Pericardium fibroblast (primary cell): ENCODE measurements around the gene ZNF441. TPM values are rescaled to one million over a fixed set of nuclear protein-coding genes. Genes with fewer than 3 reads are reported as not detected.

Source experiments
- total RNA-seq: library from RNA; depleted of rRNA; stranded (reverse); fragments of >200 nt; gene quantifications from 2 replicates; pipeline ENCODE4 v1.2.3, GENCODE V29; 2015

The ZNF441 gene
- total RNA-seq, result 2.0 and 3.7 TPM in 2 replicates

GRCh38 chr19:11766597-11767591, at the start of gene ZNF441:
ZNF441 (plus strand) TSS chr19:11767000; CDS start chr19:11767194, 194 bp downstream.

DNA sequence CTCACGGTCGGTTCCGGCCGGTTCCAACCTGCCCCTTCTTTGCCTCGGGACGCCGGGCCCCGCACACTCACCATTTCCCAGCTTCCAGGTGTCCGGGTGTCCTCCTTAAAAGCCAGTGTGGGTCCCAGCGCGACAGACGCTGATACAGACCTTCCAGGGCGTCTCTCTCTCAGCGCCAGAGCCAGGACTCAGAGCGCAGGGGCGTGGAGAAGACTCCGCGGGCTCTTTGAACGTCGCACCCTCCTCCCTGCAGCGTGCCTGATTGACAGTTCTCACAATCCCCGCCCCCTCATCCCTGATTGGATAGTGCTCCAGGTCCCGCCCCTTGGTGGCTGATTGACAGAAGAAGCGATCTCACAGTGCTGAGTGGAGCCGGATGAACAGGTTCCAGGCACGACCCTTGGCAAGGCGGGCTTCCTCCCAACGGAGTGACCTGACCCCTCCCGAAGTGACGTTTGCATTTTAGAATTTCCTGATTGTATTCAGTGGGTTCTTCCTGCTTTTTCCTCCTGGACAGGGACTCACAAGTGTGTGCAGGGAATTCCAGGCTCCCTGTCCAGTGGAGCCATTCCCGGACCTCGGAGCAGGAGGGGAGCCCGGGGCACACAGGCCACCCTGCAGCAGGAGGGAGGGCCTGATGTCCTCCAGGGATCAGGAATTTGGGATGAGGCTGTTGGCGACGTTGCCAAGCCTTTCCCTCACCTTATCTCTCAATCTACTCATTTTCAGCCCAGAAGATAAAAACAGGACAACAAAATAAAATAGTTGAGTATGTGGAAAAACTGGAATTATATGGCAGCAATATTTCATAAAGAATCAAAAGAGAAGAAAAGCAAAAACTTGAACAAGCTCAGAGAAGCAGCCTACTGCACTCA, 27.8 kb upstream of the ZNF441 start, which contains the start of gene ZNF823:
Gene ZNF823 (minus strand): TSS at position 201 of the 875 bp plus-strand sequence. CDS start 127 bp downstream, at position 74.

DNA sequence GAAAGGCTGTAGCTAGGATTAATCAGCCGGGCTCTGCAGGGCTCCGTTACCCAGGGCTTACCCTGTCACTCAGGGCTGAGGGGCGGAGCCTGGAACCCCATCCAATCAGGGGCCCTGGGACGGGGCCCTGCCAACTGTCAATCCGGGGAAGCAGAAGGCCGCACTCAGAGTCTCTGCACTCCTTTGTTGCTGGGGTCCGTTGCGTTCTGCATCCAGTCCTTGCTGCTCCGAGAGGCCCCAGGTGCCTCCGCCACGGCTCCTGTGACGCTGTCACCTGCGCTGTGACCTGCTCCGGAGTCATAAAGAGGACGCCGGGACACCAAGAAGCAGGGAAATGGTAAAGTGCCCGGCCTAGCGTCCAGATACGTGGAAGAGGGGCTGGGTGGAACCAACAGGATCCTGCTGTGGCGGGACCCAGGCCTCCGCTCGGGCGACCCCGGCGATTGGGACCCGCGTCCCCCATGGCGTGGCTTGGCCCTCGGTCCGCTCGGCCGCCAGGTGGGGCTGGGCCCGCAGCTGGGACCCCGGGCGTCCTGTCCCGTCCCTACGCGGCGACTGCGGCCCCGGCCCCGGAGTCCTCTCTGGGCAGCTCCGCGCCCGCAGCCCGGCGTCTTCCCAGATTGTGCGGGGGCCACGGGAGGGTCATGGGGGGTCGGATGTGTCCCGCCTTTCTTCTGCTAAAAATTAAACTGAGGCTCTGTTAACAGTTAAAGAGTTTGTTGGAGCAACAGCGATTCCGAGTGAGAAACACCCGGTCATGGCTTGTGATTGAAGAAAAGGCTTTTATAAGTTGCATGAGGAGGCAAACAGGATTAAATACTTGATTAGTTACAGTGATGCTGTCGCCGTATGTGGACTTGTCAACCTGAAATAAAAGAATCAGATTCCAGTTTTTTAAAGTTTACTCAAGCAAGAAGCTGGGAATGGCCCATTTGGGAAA, 31.9 kb downstream of the ZNF441 start, which contains the start of gene ZNF491:
Gene ZNF491 (plus strand): TSS at position 133 of the 940 bp plus-strand sequence. CDS start 7,431 bp downstream, outside the sequence.

GRCh38 chr19:11814029-11814699, 47.4 kb downstream of the ZNF441 start, which contains the start of gene ZNF440:
ZNF440 (plus strand) TSS chr19:11814273; CDS start chr19:11814448, 175 bp downstream.

Other genes starting within 250 kb of the ZNF441 start
- 39.7 and 61.2 TPM in 2 replicates for gene ECSIT, start 237.9 kb upstream of the ZNF441 start, total RNA-seq
- gene CNN1, start 228.1 kb upstream of the ZNF441 start, total RNA-seq, result 12.2 and 33.3 TPM in 2 replicates
- 42.6 and 44.1 TPM in 2 replicates for gene ELOF1, start 207.8 kb upstream of the ZNF441 start, total RNA-seq
- gene ACP5, start 189.4 kb upstream of the ZNF441 start, total RNA-seq, result not detected in 2 replicates
- 9.4 and 9.5 TPM in 2 replicates for gene ZNF627, start 169.5 kb upstream of the ZNF441 start, total RNA-seq
- 0.85 and 2.7 TPM in 2 replicates for gene ZNF823, start 28.1 kb upstream of the ZNF441 start, total RNA-seq
- gene ZNF491, start 31.5 kb downstream of the ZNF441 start, total RNA-seq, result 0.58 TPM in 1 of 2 replicates, not detected in the other
- gene ZNF440, start 47.3 kb downstream of the ZNF441 start, total RNA-seq, result 2.7 and 4.8 TPM in 2 replicates
- 0.34 and 2.1 TPM in 2 replicates for gene ZNF439, start 81.7 kb downstream of the ZNF441 start, total RNA-seq
- 3.4 and 5.8 TPM in 2 replicates for gene ZNF69, start 120.8 kb downstream of the ZNF441 start, total RNA-seq
- gene ZNF700, start 158.1 kb downstream of the ZNF441 start, total RNA-seq, result 3.1 and 4.9 TPM in 2 replicates
- gene ZNF763, start 198.0 kb downstream of the ZNF441 start, total RNA-seq, result 0.85 and 1.6 TPM in 2 replicates